GM18499 (cell line): ENCODE results near the gene REG3G.

Experiments
- ATAC-seq: cut with Tn5 transposase; IDR thresholded peaks from one replicate; pipeline ENCODE4 v1.9.1; 2021; ENCODE audit warnings: moderate number of reproducible peaks; ENCODE audit not compliant: insufficient read depth, unreplicated experiment

The REG3G gene

GRCh38 chr2:79025421-79025820 is at the start of gene REG3G:
REG3G (plus strand) TSS chr2:79025702; CDS start chr2:79026094, 392 bp downstream.
- no peak for ATAC-seq

DNA sequence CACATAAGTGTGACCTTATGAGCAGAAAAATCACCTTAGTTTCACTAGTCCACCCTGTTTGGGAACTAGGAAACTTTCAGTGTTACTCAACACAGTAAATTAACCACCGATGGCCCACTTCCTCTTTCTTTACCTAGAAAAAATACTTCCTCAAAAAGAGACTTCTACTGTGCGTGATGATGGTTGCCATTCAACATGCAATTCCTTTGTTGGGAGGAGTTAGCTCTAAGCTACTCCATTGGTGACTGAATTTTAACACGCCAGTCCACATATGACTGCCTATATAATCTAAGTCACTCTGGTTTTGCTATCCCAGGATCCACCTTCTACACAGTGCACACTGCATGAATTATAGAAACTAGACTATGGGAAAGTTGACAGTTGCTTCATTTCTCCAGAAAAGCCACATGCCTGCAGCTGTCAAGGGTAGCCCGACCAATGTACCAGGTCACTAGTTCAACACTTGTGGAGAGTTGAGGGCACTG is 47.8 kb upstream of the REG3G start:
- ATAC-seq = peak; percentile 92

DNA sequence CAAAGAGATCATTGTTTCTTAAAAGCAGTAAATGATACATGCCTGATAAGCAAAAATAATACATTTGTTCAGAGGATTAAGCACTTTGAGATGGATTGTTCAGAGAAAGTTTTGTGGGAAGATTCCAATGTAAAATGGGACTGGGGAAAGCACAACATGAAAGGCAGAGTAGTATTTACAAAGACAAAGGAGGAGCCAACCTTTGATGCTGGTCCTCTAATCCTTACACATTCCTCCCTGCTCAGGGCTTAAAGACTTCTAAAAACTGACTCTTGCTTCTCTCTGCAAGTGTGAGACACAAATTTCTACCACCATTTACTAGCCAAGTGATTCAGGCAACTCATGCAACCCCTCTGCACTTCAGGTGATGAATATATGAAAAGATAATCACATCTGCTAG is 47.2 kb upstream of the REG3G start:
- no peak for ATAC-seq

DNA sequence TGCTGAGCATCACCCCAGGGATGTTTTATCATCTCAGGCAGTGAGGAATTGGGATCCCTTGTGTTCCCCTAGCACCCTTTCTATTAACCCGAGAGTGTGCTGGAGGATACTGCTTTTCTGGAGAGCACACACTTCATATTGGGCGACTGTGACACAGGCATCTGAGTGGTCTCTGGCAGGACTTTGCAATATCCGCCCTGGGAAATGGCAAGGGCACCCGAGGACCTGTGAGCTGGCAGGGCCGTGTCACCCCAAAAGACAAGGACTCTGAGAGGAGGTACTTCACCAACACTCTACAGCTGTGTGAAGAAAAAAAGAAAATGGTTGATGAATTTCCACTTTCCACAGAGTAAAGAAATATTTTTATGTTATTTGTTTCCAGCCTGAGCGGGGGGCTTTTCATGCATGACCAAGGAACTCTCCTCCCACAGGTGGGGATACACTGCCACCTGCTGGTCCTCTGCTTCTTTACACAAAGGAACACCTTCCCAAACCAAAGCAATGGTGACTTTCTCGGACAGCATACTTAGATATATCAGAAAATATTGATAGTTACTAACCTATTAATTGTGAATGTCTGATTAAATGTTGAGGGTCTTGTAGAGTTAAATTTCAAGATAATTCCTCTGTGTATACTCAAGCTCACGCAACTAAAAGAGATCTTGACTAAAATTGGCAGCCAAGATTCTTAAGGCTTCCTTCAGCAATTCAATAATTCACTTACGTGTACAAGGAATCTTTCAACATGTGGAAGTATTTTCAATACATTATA is 45.9 kb upstream of the REG3G start:
- ATAC-seq = no peak

GRCh38 chr2:78980152-78980465 is 45.4 kb upstream of the REG3G start:
- ATAC-seq = no peak

DNA sequence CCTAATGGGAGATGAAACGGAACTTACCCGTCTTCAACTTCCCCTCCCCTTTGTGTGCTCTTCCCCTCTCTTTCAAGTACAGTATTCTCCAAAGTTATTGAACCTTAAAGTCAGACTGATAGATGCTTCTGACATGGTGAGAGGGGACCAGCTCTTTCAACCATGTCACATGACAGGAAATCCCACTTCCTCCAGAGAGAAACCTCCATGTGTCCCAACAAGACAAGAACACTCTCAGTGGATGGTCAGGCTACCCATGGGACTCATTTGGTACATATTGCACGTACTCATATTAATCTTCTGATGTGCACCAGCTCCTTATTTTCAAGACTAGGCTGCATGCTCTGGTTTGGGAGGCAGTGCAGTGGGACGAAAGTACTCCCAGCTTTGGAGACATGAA is 44.6 kb upstream of the REG3G start:
- no peak for ATAC-seq

GRCh38 chr2:78982638-78983330 is 42.7 kb upstream of the REG3G start:
- no peak for ATAC-seq

DNA sequence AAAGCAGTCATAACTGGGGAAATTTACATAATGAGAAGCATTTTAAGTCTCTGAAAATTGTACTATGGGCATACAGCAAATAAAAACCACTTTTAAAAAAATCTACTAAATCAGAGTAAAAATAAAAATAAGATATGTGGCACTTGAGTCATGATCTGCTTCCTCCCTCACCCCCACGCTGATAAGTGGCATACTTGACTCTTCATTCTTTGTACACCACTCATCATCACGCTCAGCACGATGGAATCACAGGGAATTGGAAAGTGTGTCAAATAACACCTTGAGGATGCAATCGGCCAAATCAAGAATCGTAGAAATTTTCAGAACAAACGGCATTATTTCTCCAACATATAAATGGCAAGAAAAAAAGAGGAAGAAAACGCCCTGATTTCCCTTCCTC is 41.1 kb upstream of the REG3G start:
- no peak for ATAC-seq

- ATAC-seq = no peak
Measured at GRCh38 chr2:78985558-78985957, 39.9 kb upstream of the REG3G start.

DNA sequence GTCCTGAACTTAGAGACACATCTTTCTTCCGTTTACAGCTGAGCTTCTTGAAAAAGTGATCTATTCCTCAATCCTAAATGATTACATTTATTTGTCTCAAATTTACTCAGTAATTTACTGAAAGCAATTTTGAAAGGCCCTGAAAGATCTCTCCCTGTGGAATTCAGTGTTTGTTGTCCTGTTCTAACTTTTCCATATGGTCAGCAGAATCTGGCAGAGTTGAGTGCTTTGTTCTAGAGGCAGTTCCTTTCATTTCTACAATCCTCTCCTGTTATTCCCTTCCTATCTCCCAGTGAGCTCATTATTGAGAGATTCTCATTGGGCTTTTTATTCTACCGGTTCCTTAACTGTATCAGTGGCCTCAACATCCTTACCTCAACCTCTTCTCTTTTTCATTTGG is 36.5 kb upstream of the REG3G start:
- ATAC-seq = no peak

- ATAC-seq = no peak
Measured at GRCh38 chr2:78992451-78992806, 33.1 kb upstream of the REG3G start.

- ATAC-seq = no peak
Measured at GRCh38 chr2:78992807-78993517, 32.5 kb upstream of the REG3G start.

- ATAC-seq = no peak
Measured at GRCh38 chr2:78993518-78994148, 31.9 kb upstream of the REG3G start.

GRCh38 chr2:78994789-78995188 is 30.7 kb upstream of the REG3G start:
- no peak for ATAC-seq

DNA sequence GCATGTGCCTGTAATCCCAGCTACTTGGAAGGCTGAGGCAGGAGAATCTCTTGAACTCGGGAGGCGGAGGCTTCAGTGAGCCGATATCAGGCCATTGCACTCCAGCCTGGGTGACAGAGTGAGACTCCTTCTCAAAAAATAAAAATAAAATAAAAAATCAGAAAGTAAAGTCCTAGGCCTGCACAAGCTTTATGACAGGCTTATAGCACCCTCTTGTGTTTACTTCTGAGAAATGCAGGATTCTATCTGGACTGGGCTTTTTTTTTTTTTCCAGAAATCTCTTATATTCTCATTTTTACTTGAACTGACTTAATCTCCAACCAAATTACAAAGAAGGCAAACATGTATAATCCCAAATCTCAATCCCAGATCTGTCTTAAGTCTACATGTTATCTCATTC is 26.1 kb upstream of the REG3G start:
- ATAC-seq = no peak

DNA sequence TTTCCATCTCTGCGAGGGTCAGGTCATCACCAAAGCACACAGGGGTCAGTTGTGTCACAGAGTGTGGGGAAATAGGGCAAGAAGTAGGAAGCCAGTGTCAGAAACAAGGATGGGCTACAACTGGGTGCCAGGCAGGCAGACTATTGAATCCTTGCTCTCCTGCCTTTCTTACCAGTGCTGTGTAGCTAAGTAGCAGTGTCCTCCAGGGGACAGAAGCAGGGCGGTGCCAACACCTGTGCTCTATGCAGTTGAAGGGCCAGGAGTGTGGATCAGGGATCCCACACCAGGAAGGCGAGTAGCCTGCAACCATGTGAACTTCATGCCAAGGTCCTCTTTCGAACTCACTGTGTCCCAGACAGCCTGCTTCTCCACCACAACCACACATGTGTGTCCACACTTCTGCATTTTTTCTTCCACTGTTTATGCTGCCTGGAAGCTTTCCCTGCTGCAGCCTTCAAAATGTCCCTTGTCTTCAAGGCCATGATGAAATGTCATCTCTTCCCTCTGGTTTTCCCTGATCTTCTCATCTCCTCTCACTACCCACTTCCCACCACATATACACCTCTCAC is 25.4 kb upstream of the REG3G start:
- ATAC-seq = no peak

DNA sequence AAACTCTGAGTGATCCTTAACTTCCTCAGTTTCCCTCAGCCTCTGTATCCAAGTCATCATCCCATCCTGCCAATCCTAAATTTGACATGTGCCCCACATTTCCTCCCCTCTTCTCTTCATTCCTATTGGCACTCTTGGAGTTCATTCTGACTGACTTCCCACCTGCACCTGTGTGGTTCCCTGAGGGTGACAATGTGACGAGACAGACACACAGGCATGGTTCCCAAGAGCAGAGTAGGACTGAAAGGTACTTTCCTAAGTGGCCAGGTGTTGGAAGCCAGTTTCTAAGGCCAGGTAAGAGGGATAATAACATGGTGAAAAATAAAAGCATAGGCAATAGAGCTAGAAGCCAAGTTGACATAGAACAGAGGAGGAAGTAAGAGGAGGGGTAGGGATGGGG is 24.2 kb upstream of the REG3G start:
- ATAC-seq = no peak

DNA sequence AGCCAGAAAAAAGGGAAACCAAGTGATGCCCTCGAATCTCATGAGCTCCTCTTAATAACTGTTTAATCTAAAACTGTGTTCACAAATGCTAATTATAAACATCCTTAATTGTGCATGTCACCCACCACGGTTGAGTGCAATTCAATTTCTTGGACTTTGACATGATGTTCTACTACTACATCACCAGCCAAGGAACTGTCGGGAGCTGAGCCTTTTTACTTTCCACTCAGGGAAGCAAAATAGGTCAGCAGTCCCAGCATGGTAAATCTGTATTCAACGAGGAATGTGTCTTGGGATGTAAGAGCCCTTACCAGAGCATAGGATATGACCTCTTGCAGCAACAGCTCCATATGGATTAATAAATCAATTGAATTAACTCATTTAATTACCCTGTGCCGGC is 20.8 kb upstream of the REG3G start:
- ATAC-seq = no peak

- ATAC-seq = no peak
Measured at GRCh38 chr2:79005216-79005615, 20.3 kb upstream of the REG3G start.

GRCh38 chr2:79009388-79009787 is 16.1 kb upstream of the REG3G start:
- ATAC-seq = no peak

- no peak for ATAC-seq
Measured at GRCh38 chr2:79011496-79011895, 14.0 kb upstream of the REG3G start.
